22Rv1 (cell line): Measurements from ENCODE around the gene CDKAL1.

Experiments
- H3K27ac ChIP-seq: fragments of 450-650 bp; 2 replicates; pipeline ENCODE4 v1.5.1; 2017
- ZFX ChIP-seq: fragments of 450-650 bp; IDR thresholded peaks from 2 replicates; pipeline ENCODE4 v1.6.1; 2017; ENCODE audit warnings: antibody characterized with exemption, borderline replicate concordance
- TF ChIP-seq, protein P1 (sequence below): fragments of 450-650 bp; IDR thresholded peaks from 2 replicates; pipeline ENCODE4 v1.5.1; 2017; ENCODE audit warnings: mild to moderate bottlenecking

Gene CDKAL1

DNA sequence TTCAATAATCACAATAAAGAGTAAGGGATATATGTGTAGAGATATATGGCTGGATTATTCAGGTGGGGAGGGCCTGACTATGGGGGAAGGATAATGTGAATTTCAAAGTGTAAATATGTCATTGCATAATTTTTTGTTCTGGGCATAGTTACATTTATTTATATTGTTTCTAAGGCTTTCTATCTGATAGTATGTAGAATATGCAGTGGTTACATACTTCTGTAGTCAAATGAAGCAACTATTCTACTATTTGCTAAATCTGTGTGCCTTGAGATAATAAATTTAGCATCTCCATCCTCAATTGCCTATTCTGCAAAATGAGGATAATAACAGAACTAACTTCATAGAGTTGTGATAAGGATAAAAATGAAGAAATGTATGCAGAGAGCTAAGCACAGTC lies 359.2 kb downstream of the CDKAL1 start:
- no peak overlapping the region for H3K27ac ChIP-seq
- TF ChIP-seq, protein P1, sequence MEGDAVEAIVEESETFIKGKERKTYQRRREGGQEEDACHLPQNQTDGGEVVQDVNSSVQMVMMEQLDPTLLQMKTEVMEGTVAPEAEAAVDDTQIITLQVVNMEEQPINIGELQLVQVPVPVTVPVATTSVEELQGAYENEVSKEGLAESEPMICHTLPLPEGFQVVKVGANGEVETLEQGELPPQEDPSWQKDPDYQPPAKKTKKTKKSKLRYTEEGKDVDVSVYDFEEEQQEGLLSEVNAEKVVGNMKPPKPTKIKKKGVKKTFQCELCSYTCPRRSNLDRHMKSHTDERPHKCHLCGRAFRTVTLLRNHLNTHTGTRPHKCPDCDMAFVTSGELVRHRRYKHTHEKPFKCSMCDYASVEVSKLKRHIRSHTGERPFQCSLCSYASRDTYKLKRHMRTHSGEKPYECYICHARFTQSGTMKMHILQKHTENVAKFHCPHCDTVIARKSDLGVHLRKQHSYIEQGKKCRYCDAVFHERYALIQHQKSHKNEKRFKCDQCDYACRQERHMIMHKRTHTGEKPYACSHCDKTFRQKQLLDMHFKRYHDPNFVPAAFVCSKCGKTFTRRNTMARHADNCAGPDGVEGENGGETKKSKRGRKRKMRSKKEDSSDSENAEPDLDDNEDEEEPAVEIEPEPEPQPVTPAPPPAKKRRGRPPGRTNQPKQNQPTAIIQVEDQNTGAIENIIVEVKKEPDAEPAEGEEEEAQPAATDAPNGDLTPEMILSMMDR: no peak
- no peak for TF ChIP-seq ZFX

DNA sequence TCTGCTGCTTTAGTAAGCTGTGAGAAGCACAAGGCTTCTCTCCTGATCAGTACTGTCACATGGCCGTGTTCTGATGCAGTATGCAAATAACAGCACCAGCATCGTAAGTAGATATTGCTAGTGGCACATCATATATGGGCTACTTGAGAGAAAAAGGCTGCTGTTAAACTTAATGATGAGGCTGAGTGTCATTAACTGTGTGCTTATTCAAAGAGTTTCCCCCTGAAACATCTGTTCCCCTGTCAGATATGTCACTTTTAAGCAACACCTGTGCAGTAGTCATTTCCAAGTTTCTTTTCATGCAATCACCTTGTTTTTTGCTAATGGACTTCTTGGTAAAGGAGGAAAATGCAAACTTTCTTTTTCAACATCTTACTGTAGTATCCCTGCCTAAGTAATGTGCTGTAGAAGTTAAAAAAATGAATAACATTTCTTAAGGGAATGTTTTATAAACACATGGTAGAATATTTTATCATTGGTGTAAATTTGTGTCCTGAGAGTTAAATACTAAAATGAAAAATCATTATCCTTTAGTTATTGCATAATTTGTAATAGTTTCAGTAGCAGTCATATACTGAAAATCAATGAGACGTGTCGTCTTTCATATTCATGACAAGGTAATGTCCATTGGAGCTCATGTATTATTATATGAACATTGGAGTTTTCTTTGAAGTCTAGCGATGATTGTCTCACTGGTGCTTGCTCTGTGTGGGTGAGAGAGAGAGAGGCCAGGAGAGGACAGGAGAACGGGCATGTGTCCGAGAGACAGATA lies 366.3 kb downstream of the CDKAL1 start:
- no peak for TF ChIP-seq ZFX
- TF ChIP-seq, protein P1: no peak
- H3K27ac ChIP-seq: no peak overlapping the region

DNA sequence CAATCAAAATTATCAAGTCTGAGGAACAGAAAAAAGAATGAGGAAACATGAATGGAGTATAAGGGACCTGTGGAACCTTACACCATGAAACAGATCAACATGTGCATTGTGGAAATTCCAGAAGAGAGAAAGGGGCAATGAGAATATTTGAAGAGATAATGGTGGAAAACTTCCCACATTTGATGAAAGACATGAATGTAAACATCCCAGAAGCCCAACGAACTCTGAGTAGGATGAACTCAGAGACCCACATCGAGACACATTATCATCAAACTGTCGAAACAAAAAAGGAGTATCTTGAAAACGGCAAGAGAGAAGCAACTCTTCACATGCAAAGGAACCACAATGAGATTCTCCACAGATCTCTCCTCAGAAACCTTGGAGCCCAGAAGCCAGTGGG lies 371.1 kb downstream of the CDKAL1 start:
- H3K27ac ChIP-seq: no peak overlapping the region
- TF ChIP-seq, protein P1: no peak
- no peak for TF ChIP-seq ZFX

DNA sequence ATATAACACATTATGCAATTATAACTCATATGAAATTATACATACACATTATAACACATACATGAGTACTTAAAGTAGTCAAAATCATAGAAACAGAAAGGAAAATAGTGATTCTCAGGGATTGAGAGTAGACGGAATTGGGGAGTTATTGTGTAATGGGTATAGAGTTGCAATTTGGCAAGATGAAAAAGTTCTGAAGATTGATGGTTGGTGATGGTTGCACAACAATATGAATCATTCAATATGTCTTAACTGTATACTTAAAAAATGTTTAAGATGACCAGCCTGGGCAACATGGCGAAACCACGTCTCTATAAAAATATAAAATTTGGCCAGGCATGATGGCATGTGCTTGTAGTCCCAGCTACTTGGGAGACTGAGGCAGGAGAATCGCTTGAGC lies 372.7 kb downstream of the CDKAL1 start:
- no peak overlapping the region for H3K27ac ChIP-seq
- TF ChIP-seq, protein P1: no peak
- TF ChIP-seq ZFX: no peak

DNA sequence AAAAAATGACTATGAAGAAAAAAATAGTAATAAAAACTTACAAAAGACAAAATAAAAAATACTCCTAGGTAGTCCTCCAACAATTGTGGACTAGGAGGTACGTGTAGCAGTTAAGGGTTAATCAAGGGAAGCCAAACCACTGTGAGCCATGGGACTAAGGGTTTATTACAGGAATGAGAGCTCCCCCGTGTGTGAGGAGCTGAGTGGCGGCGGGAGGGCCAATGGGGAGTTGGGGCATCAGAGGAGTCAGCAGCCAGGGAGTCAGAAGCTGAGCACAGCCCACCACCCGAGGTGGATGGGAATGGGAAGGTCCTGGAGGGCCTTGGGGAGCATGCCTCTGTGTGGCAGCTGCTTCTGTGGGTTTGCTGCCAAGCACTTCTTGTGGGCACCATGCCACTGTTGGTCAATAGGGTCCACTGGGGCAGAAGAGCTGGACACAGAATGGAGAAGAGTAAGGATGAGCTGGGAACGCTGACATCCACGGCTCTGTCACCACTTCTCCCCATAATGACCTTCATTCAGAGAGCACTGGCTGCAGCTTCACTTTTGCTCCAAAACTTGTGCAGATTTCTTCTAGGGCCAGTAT lies 373.3 kb downstream of the CDKAL1 start:
- no peak overlapping the region for H3K27ac ChIP-seq
- TF ChIP-seq ZFX: no peak
- TF ChIP-seq, protein P1: no peak

DNA sequence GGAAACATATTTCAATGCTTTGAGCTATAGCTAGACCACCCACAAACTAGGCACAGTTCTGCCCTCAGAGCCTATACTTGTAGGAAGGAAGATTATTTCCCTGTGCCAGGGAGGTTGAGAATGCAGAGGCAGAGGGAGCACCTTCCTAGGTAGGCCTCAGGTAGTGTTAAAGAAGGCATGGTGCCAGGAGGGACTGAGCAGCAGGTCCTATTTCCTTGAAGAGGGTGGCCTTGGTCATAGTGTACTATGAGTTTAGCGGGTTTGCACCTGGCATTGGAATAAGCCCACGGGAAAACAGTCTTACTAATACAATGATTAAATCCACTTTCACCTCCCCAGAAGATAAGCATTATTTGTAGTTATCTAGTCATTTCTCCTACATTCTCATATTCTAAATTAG lies 375.4 kb downstream of the CDKAL1 start:
- no peak overlapping the region for H3K27ac ChIP-seq

DNA sequence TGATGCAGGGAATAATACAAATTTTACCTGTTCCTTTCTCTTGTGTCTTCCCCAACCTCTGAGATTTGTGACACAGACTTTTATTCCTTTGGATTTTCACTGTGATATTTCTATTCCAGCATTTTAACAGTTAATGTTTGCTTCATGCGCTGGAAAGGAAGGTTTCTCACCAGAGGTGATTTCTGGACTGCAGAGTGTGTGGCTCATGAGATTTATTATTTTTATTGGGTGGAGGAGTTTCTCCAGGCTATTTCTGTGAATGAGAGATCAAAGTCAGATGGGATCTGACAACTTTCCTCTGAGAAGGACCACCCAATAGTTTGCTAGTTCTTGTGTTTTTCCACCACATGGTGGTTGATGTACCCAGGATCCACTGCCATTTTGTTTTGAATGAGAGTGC lies 377.5 kb downstream of the CDKAL1 start:
- no peak for TF ChIP-seq ZFX
- TF ChIP-seq, protein P1: no peak
- H3K27ac ChIP-seq: no peak overlapping the region

More for the DNA sequence above, 375.4 kb downstream of the CDKAL1 start:
- no peak for TF ChIP-seq ZFX

DNA sequence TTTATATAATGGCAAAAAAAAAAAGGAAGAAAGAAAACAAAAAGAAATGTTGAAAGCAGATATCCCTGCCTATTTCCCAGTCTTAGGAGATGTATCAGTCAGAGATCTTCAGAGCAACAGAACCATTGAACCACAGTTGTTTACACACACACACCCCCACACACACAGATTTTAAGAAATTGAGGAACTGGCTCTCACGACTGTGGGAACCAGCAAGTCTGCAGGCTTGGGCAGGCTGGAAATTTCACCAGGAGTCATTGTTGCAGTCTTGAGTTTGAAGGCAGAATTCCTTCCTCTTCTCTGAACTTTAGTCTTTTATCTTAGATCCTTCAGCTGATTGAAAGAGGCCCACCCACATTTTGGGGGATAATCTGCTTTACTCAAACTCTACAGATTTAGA lies 380.9 kb downstream of the CDKAL1 start:
- TF ChIP-seq ZFX: no peak
- TF ChIP-seq, protein P1: no peak
- H3K27ac ChIP-seq: no peak overlapping the region
